Stimulated activated naive CD4-positive, alpha-beta T cell (primary cell): ENCODE data around the gene TMEM126B.
"Not testable (repeated sequence)": the region's sequence is repeated elsewhere in the genome, so short reads cannot be mapped to it uniquely, and the experiment has no call there.

Experiments used
- DNase-seq, 6 experiments: peaks; one replicate each; lab custom pipeline; 2025; lab: John Stamatoyannopoulos, UW

Gene TMEM126B

DNA sequence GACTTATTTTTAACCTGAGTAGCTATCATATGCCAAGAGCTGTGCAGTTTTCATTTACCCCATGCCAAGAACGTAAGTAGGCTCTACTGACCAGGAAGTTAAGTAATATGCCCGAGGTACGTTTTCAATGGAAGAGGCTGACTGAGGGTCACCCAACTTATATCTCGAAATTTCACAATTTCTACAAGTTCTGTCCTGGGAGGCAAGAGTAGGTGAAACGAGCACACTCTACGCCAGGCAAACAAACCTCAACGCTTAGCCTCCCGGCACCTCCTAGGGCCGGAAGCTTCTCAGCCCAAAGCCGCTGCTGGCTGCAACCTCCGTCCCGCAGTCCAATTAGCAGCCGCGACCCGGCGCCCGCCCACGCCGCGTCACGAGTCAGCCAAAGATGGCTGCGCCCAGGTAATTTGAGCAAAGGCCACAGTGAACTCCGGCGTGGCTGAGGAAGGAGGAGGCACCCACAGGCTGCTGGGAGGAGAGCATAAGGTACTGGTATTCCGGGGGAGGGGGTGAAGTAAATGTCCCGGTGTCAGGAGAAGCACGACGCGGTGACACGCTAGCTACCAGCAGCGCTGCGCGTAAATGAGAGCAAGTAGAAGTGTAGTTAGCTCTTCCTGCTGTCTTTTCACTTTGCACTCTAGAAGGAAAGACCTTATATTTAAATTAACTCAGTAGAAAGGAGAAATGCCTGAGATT lies 19.4 kb downstream of the TMEM126B start, which contains the start of gene TMEM126A:
Gene TMEM126A, plus strand, starts transcription at position 364 of the 696 bp plus-strand sequence. CDS start 2,289 bp downstream, outside the sequence.
- peak; percentile 83 to 89 (median 86) for DNase-seq

GRCh38 chr11:85651118-85651517 lies 22.7 kb downstream of the TMEM126B start:
- no peak for DNase-seq

DNA sequence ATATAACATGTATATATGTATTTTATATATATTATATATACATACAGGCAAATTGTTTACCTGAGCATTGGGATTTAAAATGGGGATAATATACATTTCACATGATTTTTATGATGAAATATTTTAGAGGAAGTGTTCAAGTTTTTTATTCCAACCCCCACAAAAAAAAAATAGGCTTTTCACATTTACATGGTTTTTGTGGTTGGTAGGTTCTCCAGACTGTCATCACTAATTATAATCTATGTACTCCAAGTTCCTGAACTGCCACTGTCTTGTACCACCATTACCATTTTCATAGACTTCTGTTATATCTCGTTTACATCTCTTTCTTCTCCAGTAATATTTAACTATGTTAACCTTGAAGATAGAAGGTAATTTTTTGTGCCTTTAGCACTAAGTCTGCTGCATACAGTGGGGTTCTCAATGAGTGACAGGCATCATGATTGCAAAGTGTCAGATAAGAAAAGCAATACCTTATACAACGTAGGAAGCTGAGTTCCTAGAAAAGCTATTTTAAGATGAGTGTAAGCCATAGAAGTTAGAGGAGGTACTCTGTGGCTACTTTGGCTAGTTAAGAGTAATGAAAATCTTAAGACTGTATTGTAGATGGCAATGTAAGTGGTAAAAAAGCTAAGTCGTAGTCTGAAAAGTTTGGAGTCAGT lies 24.5 kb downstream of the TMEM126B start:
- DNase-seq, result no peak

DNA sequence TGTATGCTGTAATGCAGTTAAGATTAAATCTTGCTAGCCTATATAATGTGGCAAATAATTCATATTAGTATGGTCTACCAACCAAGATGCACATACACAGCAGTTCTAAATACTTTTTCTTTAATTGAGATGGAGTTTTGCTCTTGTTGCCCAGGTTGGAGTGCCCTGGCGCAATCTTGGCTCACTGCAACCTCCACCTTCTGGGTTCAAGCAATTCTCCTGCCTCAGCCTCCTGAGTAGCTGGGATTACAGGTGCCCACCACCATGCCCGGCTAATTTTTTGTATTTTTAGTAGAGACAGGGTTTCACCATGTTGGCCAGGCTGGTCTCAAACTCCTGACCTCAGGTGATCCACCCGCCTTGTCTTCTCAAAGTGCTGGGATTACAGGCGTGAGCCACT lies 25.9 kb downstream of the TMEM126B start:
- not testable (repeated sequence) for DNase-seq

DNA sequence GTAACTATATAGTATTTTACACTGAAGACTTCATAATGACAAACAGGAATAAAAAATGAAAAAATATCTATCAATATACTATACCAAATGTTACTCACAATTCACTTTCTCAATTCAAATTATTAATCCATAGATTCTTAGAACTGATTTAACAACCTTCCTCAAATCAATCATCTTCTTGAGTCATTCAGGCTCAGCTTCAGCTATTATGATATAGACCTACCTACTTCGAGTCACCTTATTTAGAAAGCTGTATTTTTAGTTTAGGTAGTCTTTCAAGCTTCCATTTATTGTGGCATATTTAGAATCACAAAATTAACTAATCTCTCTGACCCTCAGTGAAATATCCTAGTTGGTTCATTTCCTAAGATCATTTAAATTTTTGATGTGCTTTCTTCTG lies 28.4 kb downstream of the TMEM126B start:
- no peak for DNase-seq

DNA sequence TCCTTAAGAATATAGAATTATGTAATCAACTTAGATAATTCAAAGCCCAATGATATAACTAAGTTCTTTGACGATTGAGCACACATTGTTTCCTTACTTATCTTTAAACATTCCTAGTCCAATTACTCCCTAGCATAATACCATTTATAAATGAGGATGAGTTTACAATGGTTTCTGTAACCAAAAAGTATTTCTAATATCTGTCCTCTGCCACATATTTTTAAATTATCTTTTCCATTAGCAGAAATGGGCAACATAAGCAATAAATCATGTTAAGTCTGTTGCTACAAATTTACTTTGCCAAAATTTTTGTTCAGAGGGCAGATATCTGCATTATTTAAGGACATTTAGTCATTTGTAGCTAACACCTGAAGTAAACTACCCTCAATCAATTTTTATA lies 29.8 kb downstream of the TMEM126B start:
- no peak for DNase-seq

DNA sequence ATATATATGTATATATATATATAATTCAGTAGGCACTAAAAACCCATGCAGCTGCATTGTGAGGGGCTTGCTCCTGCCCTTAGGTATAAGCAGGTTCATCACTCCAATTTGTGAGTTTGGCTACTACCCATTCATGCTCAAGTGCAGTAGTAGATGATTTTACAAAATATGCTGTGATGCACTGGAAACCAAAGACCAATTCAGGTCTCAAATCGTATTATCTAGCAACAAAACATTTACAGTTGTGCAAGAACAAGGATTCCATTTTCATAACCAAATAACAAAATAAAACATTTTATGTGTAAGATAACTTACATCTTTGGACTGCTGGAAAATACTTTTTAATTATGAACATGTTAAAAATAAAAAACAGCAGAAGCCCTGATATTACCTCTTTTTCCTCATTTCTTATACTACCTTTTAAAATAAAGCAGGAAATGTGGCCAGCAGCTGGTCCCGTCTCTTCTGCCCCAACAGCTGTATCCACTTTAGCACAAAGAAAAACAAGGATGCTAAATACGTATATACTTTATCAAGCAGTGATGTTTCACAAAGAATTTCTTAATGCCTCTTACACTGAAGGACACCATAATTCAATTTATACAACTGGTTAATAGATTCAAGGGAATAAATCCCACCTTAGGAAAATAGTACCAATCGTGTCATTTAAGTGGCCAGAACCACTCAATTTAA lies 33.7 kb downstream of the TMEM126B start:
- no peak for DNase-seq

DNA sequence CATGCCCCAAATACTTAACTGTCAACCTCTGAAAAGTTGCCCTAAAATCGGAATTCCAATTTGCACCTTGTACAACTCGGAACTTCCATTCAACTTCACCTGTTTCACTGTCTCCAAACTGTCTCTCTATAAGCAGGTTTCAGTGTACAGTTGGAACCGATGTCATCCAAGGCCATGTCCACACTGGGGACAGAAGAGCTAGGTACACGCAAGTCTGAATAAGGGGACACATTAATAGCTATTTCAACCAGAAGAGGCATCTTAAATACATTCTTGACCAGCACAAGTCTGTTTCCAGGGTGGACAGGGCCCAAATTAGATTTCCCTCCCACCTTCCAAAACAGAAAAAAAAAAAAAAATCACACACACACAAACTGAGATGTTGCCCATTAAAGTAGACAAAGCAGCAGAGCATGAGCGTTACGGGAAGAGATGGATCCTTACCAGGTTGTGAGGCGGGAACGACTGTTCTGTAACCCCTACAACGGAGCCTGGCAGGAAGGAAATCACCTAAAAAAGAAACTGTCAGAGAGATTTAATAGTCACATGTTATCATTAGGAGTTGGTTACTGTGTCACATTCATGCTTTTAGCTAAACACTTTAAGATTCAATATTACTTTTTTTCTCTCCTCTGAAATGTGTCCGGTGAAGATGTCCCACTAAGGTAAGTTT lies 34.8 kb downstream of the TMEM126B start:
- DNase-seq, result peak in 1 of 6 experiments; percentile 26

DNA sequence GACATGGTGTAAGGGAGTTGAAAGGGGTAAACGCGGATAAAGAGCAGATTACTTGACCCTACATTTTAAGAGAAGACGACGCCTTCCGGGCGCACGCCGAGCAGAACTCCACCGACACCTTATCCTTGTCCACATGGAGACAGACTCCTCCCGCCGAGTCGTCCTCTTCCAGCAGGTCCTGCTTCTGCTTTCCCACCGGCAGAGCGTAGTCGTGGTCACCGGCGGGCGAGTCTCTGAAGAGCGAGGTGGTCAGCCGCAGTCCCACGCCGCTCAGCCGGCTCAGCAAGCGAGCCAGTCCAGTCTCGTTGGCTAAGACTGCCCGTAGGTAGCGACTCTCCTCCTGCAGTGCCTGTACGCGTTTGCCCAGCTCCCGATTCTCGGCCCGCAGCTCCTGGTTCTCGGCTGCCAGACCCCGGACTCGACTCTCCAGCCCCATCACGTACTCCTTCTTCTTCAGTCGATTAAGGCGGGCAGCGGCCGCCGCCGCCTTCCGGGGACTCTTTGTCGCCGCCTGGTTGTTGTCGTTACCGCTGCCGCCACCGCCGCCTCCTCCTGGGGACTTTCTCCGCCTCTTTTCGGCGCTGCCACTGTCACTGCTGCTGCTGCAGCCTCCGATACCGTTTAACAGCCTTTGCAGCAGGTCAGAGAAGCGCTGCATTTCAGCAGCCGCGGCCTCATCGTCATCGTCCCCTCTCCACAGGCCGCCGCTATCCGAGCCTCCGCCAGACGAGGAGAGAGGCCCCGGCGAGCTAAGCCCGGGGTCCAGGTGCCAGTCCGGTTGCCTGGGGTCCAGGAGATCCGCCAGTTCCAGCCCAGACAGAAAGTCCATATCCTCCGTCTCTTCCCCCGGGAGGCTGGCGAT lies 35.6 kb downstream of the TMEM126B start:
- peak; percentile 82 to 90 (median 87) for DNase-seq

DNA sequence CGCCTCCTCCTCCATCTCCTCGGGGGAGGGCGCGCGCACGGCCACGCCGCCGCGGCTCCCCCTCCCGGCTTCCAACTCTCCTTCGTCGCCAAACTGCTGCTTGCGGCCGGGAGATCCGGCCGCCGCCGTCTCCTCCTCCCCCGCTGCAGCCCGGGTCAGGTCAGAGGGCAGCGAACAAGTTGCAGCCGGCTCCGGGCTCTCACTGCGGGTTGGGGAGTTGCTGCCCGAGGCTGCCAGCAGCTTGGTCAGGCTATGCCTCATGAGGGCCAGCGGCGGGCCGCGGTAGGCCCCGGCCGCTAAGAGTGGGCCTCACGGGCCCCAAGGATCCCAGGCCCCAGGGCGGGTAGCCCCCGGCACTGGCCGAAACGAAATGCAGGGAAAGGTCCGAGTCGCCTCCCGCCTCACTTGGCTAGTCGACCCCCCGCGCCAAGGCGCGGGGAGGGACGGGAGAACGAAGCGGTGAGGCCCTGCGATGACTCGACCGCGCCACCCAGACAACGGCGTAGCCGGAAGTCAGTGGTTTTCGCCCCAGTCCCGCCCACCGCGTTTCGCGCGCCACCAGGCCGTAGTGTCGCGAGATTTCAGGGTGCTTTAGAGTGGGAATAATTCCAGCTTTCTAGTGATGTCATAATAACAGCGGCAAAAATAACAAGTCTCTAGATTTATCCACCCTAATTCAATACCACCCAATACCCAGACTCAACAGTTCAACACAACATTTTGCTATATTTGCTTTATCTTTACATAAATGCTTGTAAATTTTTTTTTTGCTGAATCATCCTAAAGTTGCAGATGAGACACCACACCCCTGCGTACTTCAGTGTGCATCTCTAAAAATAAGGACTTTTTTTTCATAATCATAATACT lies 36.5 kb downstream of the TMEM126B start, which contains the start of gene CREBZF:
Gene CREBZF, minus strand, starts transcription at position 515 of the 867 bp plus-strand sequence. Its CDS starts 254 bp downstream, at position 261.
- peak; percentile 82 to 92 (median 86) for DNase-seq

DNA sequence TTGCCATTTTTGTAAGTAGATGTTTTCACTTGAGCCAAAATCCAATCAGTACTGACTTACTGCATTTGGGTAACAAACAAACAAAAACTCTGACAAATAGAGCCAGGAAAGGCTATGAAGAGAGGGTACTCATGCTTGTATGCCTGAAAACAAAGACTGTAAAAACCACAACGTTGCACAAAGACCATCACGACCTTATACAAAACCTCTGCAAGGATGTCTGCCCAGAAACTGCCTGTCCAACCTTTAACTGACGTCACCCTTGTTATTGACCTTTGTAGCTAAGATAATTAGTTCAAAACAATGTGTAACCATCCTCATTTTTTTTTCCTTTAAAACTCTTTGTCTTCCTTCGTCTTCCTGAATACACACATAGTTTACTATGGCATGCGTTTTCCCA lies 37.3 kb downstream of the TMEM126B start:
- DNase-seq, result no peak

DNA sequence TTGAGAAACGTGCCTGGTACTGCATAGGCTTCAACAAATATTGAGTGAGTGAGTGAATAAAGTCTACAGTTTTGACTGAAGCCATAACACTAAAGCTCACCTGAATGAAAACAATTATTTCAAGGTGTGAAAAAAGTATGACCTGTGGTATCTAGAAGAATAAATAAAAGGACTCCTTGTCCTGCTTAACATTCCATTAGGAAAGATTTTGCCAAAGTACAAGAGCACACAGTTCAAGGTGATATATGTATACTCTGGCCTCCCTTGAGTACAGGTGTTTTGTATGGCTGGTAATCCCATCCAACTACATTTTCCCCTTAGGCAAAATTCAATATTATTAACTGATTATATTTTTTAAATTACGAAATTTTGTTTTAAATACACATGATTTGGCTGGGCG lies 38.3 kb downstream of the TMEM126B start:
- no peak for DNase-seq

DNA sequence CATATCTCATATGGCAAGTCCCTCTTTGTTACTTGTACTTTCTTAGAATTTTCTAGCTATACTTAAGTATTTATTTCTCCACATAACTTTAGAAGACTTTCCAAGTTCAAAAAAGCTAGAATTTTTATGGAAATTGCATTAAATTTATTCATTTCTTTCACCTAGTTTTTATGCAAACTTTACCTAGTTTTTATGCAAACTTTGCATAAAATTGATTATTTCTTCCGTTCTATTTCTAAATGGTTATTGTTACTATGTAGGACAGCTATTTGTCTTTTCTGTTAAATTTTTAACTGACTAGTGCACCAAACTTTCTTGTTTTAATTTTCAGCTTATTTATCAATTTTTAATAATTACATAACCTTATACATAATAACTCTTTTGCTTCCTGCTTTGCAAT lies 39.8 kb downstream of the TMEM126B start:
- no peak for DNase-seq

GRCh38 chr11:85670949-85671663 lies 42.7 kb downstream of the TMEM126B start:
- DNase-seq, result not testable (repeated sequence)

- no peak for DNase-seq
These were observed 43.9 kb downstream of the TMEM126B start for GRCh38 chr11:85672105-85672902.

DNA sequence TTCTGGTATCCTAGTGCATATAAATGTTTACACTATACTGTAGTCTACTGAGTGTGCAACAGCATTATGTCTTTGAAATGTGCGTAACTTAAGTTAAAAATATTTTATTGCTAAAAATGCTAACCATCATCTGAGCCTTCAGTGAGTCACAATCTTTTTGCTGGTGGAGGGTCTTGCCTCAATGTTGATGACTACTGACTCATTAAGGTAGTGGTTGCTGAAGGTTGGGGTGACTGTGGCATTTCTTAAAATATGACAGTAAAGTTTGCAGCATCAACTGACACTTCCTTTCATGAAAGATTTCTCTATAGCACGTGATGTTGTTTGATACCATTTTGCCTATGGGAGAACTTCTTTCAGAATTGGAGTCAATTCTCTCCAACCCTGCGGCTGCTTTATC lies 45.0 kb downstream of the TMEM126B start:
- DNase-seq, result no peak

- DNase-seq, result no peak
These were observed 51.2 kb downstream of the TMEM126B start for GRCh38 chr11:85679576-85679975.

- no peak for DNase-seq
These were observed 52.5 kb downstream of the TMEM126B start for GRCh38 chr11:85680897-85681296.
